ENCODE measurements around the gene MTHFSD.

MTHFSD gene

DNA sequence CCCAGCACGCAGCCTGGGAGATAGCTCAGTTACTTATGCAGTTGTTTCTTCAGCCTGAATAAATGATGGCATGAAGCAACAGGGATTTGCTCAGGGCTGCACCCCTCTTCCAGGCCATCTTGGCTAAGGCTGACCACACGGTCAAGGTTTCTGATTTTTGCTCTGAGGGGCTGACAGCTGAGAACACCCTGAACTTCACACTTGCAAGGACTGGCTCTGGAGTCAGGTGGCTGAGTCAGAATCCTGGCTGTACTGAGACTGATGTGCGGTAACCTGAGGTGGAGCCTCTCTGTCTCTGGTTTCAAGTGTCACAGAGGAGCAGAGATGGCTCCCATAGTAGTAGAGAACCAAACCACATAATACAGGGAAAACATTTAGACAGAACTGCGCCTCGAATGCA, 4.8 kb downstream of the MTHFSD start:
- no peak for DNase-seq (ENCODE audit: low read depth in 2 of 2)

DNA sequence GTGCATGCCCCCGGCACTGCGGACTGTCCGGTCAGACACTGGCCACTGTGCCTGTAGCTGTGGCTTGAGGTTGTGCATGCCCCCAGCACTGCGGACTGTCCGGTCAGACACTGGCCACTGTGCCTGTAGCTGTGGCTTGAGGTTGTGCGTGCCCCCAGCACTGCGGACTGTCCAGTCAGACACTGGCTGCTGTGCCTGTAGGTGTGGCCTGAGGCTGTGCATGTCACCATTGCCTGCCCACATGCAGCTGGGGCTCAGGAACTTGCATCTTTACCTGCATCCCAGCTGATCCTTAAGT, 5.2 kb downstream of the MTHFSD start:
- DNase-seq (ENCODE audit: low read depth in 2 of 2), result no peak

DNA sequence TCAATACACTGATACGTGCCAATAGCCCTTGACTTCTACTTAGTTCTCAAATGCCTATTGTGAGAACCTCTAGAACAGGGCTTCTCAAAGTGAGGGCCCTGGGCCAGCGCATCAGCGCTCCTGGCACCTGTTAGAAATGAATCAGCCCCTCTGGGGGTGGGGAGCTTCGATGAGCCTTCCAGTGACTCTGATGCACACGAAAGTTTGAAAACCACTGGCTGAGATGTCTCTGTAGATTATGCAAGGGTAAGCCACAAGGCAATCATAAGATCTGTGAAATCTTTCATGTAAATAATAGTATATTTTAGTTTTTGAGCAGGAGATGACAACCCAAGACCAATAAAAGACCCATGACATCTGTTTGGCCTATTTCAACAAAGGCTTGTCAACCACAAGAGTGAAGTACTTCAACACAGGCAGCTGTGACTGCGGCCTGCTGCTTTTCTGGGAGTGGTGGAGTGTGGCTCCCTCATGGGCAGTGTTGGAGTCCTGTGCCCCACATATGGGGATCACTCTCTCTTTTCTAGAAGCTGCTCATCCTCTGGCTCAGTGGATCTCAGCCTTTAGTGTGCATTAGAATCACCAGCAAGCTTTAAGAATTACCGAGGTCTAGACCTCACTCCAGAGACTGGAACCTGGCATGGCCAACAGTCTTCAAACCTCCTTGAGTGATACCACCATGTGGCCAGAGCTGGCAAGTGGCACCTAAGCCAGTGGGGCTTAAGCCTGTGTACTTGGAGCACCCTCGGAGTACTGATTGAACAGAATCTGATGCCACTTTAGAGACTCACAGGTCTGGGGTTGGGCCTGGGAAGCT, 5.8 kb downstream of the MTHFSD start:
- DNase-seq (ENCODE audit: low read depth in 2 of 2), result no peak

DNA sequence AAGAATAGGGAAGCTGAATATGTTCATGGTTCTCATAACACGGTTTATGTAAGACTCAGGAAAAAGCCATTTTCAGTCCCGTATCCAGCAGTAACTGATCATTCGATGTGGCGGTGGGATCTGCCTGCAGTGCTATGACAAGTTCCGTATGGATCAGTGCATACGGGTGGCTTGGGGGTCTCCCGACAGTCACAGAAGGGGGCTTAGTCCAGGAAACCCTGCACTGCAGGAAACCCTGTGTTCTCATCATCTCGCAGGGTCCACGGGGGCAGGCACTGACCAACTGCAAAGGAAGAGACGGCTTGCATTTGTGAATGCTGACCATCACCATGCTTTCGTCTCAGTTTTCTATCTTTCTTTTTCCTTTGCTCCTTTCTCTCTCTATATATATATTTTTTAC, 7.7 kb downstream of the MTHFSD start:
- DNase-seq (ENCODE audit: low read depth in 2 of 2), result no peak

DNA sequence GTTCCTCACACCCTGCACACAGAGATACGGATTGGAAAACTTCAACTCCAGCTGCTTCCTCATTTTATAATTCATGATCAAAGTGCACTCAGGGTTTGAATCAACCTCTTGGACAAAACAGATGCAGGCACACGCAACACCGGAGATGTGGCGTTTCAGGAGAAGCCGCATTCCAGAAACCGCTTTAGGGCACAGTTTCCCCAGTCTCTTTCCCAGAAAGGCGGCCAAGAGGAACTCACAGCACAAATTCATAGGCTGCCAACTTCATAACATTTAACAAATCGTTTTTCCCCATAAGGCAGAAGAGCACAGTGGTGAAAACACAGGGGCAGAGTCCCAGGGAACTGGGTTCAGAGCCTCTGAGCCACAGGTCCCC, 8.4 kb downstream of the MTHFSD start:
- no peak for DNase-seq (ENCODE audit: low read depth in 2 of 2)

DNA sequence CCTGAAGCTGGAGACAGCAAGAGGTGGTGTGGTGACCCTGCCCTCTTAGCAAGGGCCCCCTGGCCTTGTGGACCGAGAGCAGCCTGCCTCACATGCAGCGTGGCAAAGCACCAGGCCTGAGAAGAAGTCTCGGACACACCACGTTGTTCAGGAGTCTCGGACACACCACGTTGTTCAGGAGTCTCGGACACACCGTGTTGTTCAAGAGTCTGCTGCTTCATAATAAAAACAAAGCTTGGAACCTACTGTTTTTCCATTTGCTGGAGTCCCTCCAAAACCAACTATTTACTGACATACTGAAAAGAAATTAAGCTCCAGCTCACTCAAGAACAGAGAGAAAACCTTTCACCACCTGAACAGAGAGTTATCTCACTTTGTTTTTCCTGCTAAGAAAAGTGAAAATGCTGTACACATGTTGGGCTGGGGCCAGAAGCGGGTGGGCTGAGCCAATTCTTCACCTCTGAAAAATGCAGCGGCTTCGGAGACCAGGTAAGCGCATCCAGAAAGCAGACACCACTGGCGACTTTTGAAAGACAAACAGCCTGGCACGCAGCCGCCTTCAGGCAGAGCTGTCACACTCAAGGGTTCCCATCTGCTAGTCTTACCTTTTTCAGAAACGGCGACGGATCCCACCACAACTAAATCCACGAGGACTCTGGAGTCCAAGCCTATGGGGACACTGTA, 8.9 kb downstream of the MTHFSD start:
- no peak for DNase-seq (ENCODE audit: low read depth in 2 of 2)

DNA sequence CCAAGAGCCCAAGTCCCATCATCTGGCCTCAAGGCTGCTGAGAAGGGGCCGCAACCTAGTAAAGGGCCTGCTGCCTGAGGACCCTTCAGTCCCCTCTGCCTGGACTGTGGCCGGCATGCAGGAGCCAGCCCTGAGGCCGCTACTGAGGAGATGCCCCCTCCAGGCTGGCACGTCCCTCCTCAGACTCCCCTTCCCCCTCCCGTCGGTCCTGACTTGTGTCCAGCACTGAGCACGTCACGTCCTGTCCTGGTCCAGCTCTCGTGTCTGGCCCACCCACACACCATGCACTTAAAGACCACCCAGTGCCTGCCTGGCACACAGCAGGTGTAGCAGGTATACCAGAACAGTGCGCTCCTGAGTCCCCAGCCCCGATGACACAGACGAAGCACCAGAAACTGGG, 9.6 kb downstream of the MTHFSD start:
- DNase-seq (ENCODE audit: low read depth in 2 of 2), result no peak

DNA sequence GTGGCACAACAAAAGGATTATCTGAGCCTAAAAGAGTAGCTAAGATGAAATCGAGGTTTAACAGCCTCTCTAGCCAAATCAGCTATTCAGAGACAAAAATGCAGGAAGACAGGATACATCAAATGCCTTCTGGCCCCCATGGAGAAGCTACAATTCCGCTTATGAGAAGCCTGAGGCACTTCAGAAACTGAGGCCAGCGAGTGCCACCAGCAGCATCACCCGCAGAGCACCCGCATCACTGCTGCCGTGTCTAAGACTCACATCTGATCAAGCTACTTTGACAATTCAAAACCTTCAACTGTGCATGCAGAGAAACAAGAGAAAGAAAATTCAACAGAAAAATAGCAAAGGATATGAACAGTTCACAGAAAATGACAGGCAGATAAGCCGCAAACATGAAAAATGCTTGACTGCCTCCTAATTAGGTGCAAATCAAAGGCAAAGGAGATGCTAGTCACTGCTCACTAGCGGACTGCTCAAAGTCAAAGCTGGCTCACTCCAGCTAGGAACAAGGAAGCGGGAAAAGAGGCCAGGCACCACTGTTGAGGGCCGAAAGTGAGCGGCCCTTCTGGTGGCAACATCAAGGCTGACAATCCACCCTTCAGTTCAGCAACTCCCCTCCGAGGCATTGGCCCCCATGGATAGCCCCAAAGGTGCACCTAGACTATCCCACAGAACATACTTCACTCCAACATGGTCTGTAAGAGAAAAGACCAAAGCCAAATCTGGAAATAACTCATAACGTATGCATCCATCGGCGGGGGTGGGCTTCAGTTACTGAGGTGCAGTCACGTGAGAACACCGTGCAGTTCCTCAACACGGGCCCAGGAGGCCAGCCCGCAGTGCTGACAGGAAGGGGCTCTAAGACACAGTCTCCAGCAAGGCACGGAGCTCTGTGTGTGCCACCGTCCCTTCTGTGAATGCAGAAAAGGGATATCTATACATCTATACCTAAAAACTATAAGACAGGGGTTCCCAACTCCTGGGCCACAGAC, 12.0 kb downstream of the MTHFSD start:
- DNase-seq (ENCODE audit: low read depth in 2 of 2), result no peak

DNA sequence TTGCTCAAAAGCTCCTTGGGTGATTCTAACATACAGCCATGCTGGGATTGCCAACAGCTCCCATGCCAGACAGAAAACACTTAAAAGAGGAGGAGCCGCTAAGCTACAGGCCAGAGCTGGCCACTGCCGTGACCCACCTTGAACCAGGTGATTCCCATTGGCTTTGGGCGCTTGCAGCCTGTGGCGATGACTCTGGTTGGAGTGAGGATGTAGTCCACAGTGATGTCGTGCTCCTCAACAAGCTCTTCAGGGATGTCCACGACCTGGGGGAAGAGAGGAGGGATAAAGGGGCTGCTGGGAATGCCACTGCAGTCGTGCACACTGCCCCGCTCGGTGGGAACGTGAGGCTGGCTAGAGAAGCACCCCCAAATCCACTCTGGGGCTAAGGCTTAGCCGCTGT, 13.5 kb downstream of the MTHFSD start:
- DNase-seq (ENCODE audit: low read depth in 2 of 2), result no peak

DNA sequence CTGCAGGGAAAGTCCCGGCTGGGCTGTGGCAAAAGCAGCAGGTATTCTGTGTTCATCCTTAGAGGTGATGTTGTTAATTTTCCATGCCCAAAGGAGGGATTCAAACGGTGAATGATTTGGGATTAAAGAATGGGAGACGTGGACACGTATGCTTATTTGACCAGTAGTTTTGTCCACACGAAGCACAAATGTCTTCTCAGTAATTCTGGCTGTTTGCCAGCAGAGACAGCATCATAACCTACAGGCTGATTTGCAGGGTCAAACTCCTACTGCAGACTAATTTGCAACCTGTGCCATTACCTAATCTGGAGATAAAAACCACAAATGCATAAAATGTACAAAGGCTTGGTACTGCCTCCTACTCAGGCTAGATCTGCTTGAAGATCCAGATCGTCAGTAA, 14.1 kb downstream of the MTHFSD start:
- DNase-seq (ENCODE audit: low read depth in 2 of 2), result no peak

DNA sequence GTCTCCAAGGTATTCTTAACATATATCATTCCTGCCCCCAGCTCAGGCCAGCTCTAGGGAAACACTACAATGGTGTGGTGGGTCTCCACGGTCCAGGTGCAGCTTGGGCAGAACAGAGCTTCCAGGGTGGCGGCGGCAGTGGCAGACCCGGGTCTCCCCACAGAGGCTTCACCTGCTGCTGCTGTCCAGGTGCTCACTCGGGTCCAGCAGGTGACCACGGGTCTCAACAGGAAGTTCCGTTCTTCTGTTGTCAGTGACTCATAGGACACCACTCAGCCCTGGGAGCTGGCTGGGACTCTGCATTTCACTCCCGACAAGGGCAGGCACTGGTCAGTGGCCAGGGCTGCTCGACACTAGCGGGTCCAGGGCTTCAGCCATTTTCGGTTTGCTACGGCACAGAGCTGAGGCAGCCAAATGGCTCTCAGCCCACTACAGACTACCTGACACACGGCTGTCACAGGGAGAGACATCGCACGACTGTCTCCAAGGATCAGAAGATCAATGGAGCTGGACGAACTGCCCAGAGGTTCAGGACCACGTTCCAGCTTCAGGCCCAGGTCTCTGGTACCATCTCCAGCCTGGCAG, 16.7 kb downstream of the MTHFSD start:
- DNase-seq (ENCODE audit: low read depth in 2 of 2), result no peak

DNA sequence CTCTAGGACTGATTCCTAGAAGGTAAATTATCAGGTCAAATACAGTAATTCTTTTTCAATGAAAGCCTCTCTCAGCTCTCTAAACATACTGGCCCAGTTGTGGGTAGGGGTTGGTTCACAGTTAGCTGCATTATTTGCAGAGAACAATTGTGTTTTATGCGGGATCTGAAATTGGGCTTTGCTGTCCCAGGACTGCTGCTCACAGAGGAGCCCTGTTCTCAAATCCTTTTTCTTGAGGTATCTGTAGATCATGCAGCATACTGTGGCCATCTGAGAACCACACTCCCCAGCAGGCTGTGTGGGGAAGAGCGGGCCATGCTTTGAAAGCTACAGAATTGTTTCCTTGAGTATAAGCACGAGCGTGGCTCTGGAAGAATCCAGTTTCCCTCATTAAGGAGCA, 17.5 kb downstream of the MTHFSD start:
- no peak for DNase-seq (ENCODE audit: low read depth in 2 of 2)

DNA sequence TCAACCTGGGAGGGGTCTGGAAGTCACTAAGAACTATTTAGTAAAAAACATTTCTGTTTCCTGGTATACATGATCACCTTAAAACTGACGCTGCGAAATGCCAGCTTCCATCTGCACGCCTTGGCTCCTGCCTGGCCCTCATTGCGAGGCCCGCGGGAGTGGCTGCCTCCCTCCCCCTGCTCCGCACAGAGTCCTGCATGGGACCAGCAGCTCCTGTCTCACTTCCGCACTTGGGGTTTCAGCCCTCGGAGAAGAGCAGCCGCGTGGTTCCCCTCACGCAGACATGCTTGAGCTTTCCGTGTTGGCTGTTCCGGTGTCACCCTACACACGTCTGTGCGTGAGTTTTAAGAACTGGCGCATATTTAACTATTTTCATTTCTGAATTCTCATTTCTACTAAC, 18.4 kb downstream of the MTHFSD start:
- DNase-seq (ENCODE audit: low read depth in 2 of 2), result no peak

DNA sequence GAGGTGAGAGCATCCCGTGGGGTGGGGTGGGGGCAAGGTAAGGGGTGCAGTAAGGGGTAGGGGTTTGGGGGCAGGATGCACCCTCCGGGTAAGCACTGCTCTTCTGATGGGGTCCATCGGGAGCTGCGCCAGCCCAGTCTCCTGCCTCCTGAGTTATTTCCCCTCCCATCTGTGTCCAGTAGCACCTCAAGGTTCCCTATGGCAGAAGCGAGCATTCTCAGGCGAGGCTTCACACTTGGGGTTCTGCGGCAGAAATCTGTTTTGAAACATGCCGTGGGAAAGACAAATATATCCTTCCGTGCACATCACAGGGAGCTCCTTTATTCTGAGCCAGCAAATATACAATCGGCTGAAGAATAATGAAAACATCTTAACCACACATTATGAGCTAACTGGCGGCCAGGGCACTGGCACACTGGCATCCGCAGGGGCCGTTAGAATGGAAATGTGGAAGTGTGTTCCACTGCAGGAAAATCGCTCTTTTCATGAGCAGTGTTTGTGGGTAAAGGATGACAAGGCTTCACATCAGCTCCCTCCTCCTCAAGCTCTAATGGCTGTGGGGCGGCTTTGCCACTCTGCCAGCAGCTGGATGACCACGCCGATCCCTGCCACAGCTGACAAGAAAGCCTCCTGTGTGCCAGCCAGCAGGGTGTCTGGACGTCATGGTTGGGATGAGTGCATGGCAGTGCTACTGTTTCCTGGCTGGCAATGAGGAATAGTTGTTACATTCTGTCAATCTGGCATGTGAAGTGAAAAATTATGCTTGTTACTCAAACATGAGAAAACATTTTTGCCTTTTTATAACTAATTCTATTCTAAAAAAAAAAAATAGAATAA, 20.0 kb downstream of the MTHFSD start:
- no peak for DNase-seq (ENCODE audit: low read depth in 2 of 2)

DNA sequence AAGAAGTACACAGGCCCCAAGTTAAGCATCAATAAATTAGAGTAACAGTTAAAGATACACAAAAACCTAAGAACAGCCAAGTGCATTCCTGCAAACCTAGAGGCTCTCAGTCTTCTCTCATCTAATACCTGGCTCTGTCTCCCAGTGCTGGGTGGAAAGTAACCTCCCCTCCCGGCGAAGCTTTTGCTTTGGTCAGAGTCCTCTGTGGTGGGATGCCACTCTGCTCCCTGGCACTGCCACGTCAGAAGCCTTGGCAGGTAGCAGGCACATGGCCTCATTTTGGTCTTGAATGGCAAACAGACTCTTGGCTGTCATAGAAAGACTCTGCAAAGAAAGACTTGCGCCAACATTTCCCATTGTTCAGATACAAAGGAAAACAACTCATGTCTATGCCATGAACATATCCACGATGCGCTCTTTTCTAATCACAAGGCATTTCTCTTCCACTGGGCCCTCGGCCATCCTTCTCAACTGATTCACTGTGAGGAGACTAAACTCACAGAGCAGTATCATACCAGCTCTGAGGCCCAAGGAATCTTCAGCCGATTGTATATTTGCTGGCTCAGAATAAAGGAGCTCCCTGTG, 21.2 kb downstream of the MTHFSD start:
- no peak for DNase-seq (ENCODE audit: low read depth in 2 of 2)

DNA sequence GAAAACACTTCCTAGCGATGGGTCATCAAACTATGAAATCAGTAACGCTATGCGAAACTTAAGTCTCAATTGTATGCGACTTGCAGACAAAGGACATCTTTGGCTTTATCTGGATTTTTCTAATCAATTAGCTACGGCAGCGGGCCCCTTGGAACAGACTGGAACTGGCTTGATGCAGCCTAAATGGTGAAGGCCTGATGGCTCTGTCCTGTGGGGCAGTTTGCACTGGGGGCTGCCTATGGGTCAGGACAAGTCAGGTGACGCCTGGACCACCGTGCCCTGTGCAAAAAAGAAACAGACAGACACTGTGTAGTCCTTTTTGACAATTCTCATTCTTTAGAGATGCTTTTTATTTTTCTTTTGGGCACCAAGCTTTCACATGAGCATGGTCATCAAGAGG, 22.0 kb downstream of the MTHFSD start:
- DNase-seq (ENCODE audit: low read depth in 2 of 2), result no peak

DNA sequence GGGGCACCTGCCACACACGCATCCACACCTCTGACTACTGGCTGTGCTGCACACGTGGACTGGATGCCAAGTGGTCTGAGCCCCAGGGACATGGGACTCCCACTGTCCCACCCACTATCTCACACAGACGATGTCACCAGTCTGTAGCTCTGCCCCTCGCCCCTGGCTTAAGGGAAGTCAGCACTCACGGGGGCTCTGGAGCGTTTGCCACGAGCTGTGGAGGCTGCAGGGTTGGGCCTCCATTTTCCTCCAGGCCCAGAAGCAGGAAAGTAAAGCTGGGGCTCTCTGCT, 22.6 kb downstream of the MTHFSD start:
- no peak for DNase-seq (ENCODE audit: low read depth in 2 of 2)

DNA sequence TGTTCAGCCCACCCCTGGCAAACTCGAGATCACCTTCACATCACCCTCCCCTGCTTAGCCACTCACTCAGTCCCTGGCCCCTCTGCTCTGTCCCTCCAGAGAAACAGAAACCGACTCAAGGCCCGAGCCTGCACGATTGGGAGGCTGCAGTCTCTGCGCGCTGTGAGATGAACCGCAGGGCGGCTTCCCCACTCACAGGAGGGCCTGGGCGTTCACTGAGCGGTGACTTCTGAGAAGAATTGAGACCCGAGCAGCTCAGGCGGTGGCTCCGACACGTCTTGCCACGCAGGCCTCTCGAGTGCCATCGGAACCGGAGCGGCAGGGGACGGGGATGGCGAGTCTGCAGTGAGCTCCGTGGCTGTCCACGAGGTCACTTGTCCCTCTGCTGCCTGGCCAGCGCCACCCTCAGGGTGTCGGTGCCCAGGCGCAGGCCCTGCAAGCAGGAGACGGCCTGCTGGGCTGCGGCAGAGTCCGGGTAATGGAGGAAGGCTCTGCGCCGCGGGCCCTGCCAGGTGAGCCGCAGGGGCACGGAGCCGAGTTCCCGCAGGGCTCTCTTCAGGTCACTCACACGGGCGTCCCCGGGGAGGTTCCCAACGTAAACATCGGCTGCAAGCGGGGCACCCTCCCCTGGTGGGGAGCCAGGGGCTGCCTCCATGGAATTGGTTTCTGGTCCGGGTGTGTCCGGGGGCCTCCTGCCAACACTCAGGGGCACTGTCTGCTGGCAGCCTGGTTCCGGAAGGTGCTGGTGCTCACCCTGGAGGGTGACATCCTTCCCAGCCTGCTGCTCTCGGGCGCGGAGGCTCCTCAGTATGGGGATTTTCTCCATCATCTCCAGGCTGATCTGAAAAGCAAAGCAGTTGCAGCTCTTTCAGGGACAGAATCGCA, 23.2 kb downstream of the MTHFSD start:
- DNase-seq (ENCODE audit: low read depth in 2 of 2), result no peak

DNA sequence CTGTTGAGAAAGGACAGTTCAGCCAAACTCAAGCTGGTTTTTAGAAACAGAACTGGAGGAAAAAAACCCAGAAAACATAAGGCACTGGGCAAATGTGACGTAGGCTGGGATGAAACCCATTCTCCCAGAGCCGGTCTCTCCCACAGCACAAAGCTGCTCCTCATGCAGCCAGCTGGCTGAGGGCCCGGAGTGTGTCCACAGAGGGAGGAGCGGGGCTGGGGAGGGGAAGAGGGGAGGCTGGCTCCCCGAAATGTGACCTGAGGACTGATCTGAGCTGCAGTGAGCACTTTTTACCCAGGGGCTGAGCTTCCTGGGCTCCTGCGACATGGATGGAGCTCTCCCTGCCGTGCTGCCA, 23.9 kb downstream of the MTHFSD start:
- no peak for DNase-seq (ENCODE audit: low read depth in 2 of 2)
